Adipocyte (in vitro differentiated cells): Measurements from ENCODE around the gene ZNF75A.

Source experiments
- DNase-seq: peaks from one replicate; pipeline ENCODE4 v3.0.0-alpha.2; 2015; ENCODE audit warnings: low read depth
- H3K27me3 ChIP-seq: replicated peaks from 2 replicates; pipeline ENCODE4 v1.7.0; 2013; ENCODE audit warnings: mild to moderate bottlenecking, low read length, moderate library complexity; ENCODE audit not compliant: control insufficient read depth, insufficient read depth
- H3K36me3 ChIP-seq: 2 replicates; pipeline ENCODE4 v1.7.0; 2013; ENCODE audit warnings: low read length, mild to moderate bottlenecking, moderate library complexity; ENCODE audit not compliant: control insufficient read depth, insufficient read depth, severe bottlenecking
- H3K4me1 ChIP-seq: 2 replicates; pipeline ENCODE4 v1.7.0; 2013; ENCODE audit warnings: mild to moderate bottlenecking, low read length, moderate library complexity; ENCODE audit not compliant: control insufficient read depth, insufficient read depth
- H3K4me3 ChIP-seq: 2 replicates; pipeline ENCODE4 v1.7.0; 2013; ENCODE audit warnings: mild to moderate bottlenecking, low read length, moderate library complexity
- H3K9ac ChIP-seq: 2 replicates; pipeline ENCODE4 v1.7.0; 2013; ENCODE audit warnings: mild to moderate bottlenecking, low read length, moderate library complexity
- H3K9me3 ChIP-seq: 2 replicates; pipeline ENCODE4 v1.7.0; 2013; ENCODE audit warnings: mild to moderate bottlenecking, low read length, moderate library complexity; ENCODE audit not compliant: control insufficient read depth

ZNF75A gene

DNA sequence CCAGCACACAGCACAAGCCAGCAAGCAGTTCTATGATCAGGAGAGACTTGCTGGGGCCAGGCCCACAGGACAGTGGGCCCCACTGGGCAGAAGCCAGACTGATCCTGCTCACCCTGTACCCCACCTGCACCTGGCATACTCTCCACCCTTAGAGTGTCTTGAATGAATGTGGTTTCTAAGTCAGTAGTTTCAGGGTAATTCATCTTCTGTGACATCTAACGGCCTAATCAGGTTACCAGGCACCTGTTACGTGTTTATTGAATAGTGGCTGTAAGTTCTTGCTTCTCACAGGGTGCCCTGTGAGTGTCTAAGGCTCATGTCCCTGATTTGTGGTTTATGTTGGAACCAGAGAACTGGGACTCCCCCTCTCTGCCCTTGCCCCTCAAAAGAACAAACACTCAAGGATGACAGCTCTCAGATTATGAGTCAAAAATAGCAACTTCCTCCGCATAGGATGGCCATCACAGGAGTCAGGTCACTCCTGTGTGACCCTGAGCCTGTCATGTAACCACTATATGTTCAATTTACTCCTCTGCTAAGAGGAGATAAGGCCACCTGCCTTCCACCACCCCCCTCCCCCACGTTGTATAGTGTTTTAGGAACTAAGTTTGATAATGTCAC, 43.4 kb downstream of the ZNF75A start:
- Histone ChIP-seq H3K9me3 (no peaks in the 10 kb centered on the region), H3K36me3 (no peaks in the 10 kb centered on the region), H3K27me3 (no peaks in the 10 kb centered on the region), H3K4me1 (no peaks in the 10 kb centered on the region), H3K4me3 (no peak overlapping the region), H3K9ac (no peak overlapping the region)
- no peak for DNase-seq

- no peak overlapping the region for H3K9ac ChIP-seq
Observed at GRCh38 chr16:3349175-3349574, 43.9 kb downstream of the ZNF75A start.

GRCh38 chr16:3355589-3355988, 50.3 kb downstream of the ZNF75A start, which contains the start of gene OR2C1:
TSS of gene OR2C1 (plus strand) at chr16:3355889. CDS start at chr16:3355941, 52 bp downstream.
- DNase-seq: no peak
- no peak within 1 kb of the TSS for H3K4me3 ChIP-seq
- H3K27me3 ChIP-seq: peaks cover 3% of the 10 kb centered on the region

More at GRCh38 chr16:3349175-3349574, 43.9 kb downstream of the ZNF75A start:
- Histone ChIP-seq H3K27me3 (no peaks in the 10 kb centered on the region), H3K4me1 (no peaks in the 10 kb centered on the region), H3K36me3 (no peaks in the 10 kb centered on the region), H3K4me3 (no peak overlapping the region), H3K9me3 (no peaks in the 10 kb centered on the region)
- DNase-seq: no peak

DNA sequence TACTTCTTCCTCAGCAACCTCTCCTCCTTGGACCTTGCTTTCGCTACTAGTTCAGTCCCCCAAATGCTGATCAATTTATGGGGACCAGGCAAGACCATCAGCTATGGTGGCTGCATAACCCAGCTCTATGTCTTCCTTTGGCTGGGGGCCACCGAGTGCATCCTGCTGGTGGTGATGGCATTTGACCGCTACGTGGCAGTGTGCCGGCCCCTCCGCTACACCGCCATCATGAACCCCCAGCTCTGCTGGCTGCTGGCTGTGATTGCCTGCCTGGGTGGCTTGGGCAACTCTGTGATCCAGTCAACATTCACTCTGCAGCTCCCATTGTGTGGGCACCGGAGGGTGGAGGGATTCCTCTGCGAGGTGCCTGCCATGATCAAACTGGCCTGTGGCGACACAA, 50.8 kb downstream of the ZNF75A start:
- H3K9ac ChIP-seq: no peak overlapping the region
- peaks cover 3% of the 10 kb centered on the region for H3K27me3 ChIP-seq
- DNase-seq: no peak
- H3K9me3 ChIP-seq: peaks cover 4% of the 10 kb centered on the region
- H3K4me1 ChIP-seq: no peaks in the 10 kb centered on the region
- H3K4me3 ChIP-seq: no peak overlapping the region
- no peaks in the 10 kb centered on the region for H3K36me3 ChIP-seq

More at GRCh38 chr16:3355589-3355988, 50.3 kb downstream of the ZNF75A start, which contains the start of gene OR2C1:
- no peak within 1 kb of the TSS for H3K9ac ChIP-seq
- H3K36me3 ChIP-seq: no peaks in the 10 kb centered on the region
- no peaks in the 10 kb centered on the region for H3K9me3 ChIP-seq
- H3K4me1 ChIP-seq: no peaks in the 10 kb centered on the region

GRCh38 chr16:3358871-3359270, 53.6 kb downstream of the ZNF75A start:
- no peak for DNase-seq
- Histone ChIP-seq H3K36me3 (no peaks in the 10 kb centered on the region), H3K4me3 (no peak overlapping the region), H3K4me1 (no peaks in the 10 kb centered on the region), H3K27me3 (peaks cover 3% of the 10 kb centered on the region), H3K9ac (no peak overlapping the region), H3K9me3 (peaks cover 4% of the 10 kb centered on the region)

GRCh38 chr16:3362931-3363330, 57.6 kb downstream of the ZNF75A start:
- peaks cover 3% of the 10 kb centered on the region for H3K27me3 ChIP-seq
- H3K9me3 ChIP-seq: peaks cover 4% of the 10 kb centered on the region
- no peaks in the 10 kb centered on the region for H3K36me3 ChIP-seq
- no peak overlapping the region for H3K4me3 ChIP-seq
- no peak for DNase-seq
- H3K9ac ChIP-seq: no peak overlapping the region
- H3K4me1 ChIP-seq: no peaks in the 10 kb centered on the region

DNA sequence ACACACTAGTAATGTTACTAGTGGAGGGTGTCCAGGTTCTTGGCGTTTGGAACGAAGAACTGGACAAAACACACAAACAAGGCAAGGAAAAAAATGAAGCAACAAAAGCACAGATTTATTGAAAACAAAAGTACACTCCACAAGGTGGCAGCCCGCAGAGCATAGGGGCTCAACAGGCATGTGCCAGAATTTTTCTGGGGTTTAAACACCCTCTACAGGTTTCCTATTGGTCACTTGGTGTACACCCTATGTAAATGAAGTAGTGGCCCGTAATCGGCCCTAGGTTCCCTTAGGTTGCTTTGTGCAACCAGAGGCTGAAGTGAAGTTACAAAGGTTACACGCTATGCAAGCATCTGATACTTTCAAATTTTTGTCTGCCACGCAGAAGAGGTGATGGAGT, 58.5 kb downstream of the ZNF75A start:
- Histone ChIP-seq H3K36me3 (no peaks in the 10 kb centered on the region), H3K27me3 (peaks cover 3% of the 10 kb centered on the region), H3K9me3 (peaks cover 4% of the 10 kb centered on the region), H3K4me3 (no peak overlapping the region), H3K4me1 (no peaks in the 10 kb centered on the region), H3K9ac (no peak overlapping the region)
- DNase-seq: no peak

DNA sequence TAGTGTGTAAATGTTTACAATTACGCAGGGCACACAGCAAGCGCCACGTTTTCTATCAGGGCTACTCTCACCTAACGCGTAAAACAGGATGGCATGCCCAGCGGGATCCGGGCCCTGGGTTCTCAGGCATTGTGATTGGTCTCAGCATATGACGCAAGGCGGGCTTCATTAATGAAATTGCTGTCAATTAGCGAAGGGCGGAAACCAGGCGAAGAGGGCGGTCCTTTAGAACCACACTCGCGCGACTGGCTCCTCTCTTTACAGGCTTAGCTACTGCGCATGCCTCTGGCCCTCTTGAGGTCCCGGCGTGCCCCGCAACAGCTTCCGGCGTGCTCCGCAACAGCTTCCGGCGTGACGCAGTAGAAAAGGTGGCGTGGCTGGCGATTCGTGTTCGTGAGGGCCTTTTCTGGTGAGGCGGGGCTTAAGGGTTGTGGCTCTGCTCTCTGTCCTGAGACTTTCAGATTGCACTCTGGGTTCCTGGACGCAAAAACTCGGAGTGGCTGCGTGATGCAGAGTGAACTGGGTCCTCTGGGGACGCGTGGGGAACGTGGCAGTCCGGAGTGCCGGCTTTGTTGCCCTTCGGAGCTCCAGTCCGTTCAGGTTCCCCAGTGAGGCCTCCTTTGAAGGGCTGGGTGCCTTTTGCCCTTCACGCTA, 59.6 kb downstream of the ZNF75A start:
- peak overlapping the region; percentile 93 for H3K9ac ChIP-seq
- peak; percentile 98 for DNase-seq
- peak overlapping the region; percentile 91 for H3K4me3 ChIP-seq
- no peaks in the 10 kb centered on the region for H3K36me3 ChIP-seq
- peaks cover 4% of the 10 kb centered on the region for H3K9me3 ChIP-seq
- H3K27me3 ChIP-seq: peaks cover 3% of the 10 kb centered on the region
- no peaks in the 10 kb centered on the region for H3K4me1 ChIP-seq
